ENCODE results near the gene KRTAP9-7. TPM values are rescaled to one million over a fixed set of nuclear protein-coding genes. Genes with fewer than 3 reads are reported as not detected.
"Not testable (repeated sequence)": the region's sequence is repeated elsewhere in the genome, so short reads cannot be mapped to it uniquely, and the experiment has no call there.

Gene KRTAP9-7
- total RNA-seq, 1 donor from 2014 or later: not detected

- no peak for DNase-seq (ENCODE audit: low read depth)
- H3K4me3 ChIP-seq (ENCODE audit: low read depth, low read length): no peak within 1 kb of the TSS
- TF ChIP-seq CTCF (conservative IDR thresholded peaks at IDR 0.05; ENCODE audit: low read depth, low read length): no peak
Measured at GRCh38 chr17:41265078-41265477, 10.4 kb upstream of the KRTAP9-7 start, which contains the start of gene KRTAP9-6. KRTAP9-6 (plus strand) TSS chr17:41265378; CDS start chr17:41265378, 0 bp downstream.

GRCh38 chr17:41267711-41268110, 7.8 kb upstream of the KRTAP9-7 start:
- no peak for TF ChIP-seq CTCF (conservative IDR thresholded peaks at IDR 0.05; ENCODE audit: low read depth, low read length)
- DNase-seq (ENCODE audit: low read depth): no peak
- H3K4me3 ChIP-seq (ENCODE audit: low read depth, low read length): no peak overlapping the region

- DNase-seq (ENCODE audit: low read depth); H3K4me3 ChIP-seq (ENCODE audit: low read depth, low read length): not testable (repeated sequence)
Measured at GRCh38 chr17:41271323-41271722, 4.2 kb upstream of the KRTAP9-7 start.

GRCh38 chr17:41271858-41272257, 3.6 kb upstream of the KRTAP9-7 start:
- no peak for TF ChIP-seq CTCF (conservative IDR thresholded peaks at IDR 0.05; ENCODE audit: low read depth, low read length)
- no peak overlapping the region for H3K4me3 ChIP-seq (ENCODE audit: low read depth, low read length)
- no peak for DNase-seq (ENCODE audit: low read depth)

- no peak for TF ChIP-seq CTCF (conservative IDR thresholded peaks at IDR 0.05; ENCODE audit: low read depth, low read length)
- no peak for DNase-seq (ENCODE audit: low read depth)
- H3K4me3 ChIP-seq (ENCODE audit: low read depth, low read length): no peak overlapping the region
Measured at GRCh38 chr17:41278176-41278955, 2.9 kb downstream of the KRTAP9-7 start.

- TF ChIP-seq CTCF (conservative IDR thresholded peaks at IDR 0.05; ENCODE audit: low read depth, low read length): no peak
- no peak overlapping the region for H3K4me3 ChIP-seq (ENCODE audit: low read depth, low read length)
- DNase-seq (ENCODE audit: low read depth): no peak
Measured at GRCh38 chr17:41284043-41284442, 8.5 kb downstream of the KRTAP9-7 start.

GRCh38 chr17:41284546-41284945, 9.0 kb downstream of the KRTAP9-7 start:
- no peak for DNase-seq (ENCODE audit: low read depth)
- H3K4me3 ChIP-seq (ENCODE audit: low read depth, low read length): no peak overlapping the region
- no peak for TF ChIP-seq CTCF (conservative IDR thresholded peaks at IDR 0.05; ENCODE audit: low read depth, low read length)

Measured in epithelial cell of proximal tubule (primary cell).